ENCODE measurements around the gene PMF1. TPM values are rescaled to one million over a fixed set of nuclear protein-coding genes. Genes with fewer than 3 reads are reported as not detected.

The PMF1 gene
- total and polyA plus RNA-seq, 2 of the 13 experiments (the other 11 are each of a cell fraction or from before 2014, with no cell fraction given) = 72.5 to 89.0 TPM

GRCh38 chr1:156245451-156246232, 32.8 kb downstream of the PMF1 start (continued):
- no peak for TF ChIP-seq REST (IDR thresholded peaks at IDR 0.05; ENCODE audit: borderline replicate concordance in 1 of 2, low read depth in 1 of 2, low read length in 2 of 2)
- no peak for TF ChIP-seq CHD4 (IDR thresholded peaks at IDR 0.05; ENCODE audit: borderline replicate concordance, low read length)
- TF ChIP-seq SYNCRIP (IDR thresholded peaks at IDR 0.05; ENCODE audit: insufficient read depth, low read depth, low read length) = no peak
- no peak for TF ChIP-seq FOXK1 (CRISPR knock-in tag; IDR thresholded peaks at IDR 0.05; ENCODE audit: borderline replicate concordance, low read depth)
- TF ChIP-seq HIC2 (CRISPR knock-in tag; IDR thresholded peaks at IDR 0.05; ENCODE audit: low read depth) = no peak; the same call in 1 of the 2 replicates
- TF ChIP-seq RARG (CRISPR knock-in tag; IDR thresholded peaks at IDR 0.05; ENCODE audit: low read depth) = no peak
- no peak for TF ChIP-seq BRF2 (CRISPR knock-in tag; IDR thresholded peaks at IDR 0.05)
- TF ChIP-seq PCBP1 (IDR thresholded peaks at IDR 0.05; ENCODE audit: borderline replicate concordance, low read depth, low read length) = no peak
- no peak for TF ChIP-seq ZBTB49 (CRISPR knock-in tag; IDR thresholded peaks at IDR 0.05; ENCODE audit: borderline replicate concordance)
- peak; percentile 93 for TF ChIP-seq AKAP8 (CRISPR knock-in tag; IDR thresholded peaks at IDR 0.05)
- TF ChIP-seq ZSCAN20 (CRISPR knock-in tag; IDR thresholded peaks at IDR 0.05; ENCODE audit: borderline replicate concordance) = no peak
- TF ChIP-seq ZSCAN21 (CRISPR knock-in tag; IDR thresholded peaks at IDR 0.05; ENCODE audit: borderline replicate concordance) = no peak
- TF ChIP-seq MIER3 (CRISPR knock-in tag; IDR thresholded peaks at IDR 0.05; ENCODE audit: borderline replicate concordance) = no peak
- TF ChIP-seq RXRA (CRISPR knock-in tag; IDR thresholded peaks at IDR 0.05) = no peak
- TF ChIP-seq ZNF205 (CRISPR knock-in tag; IDR thresholded peaks at IDR 0.05) = no peak
- no peak for TF ChIP-seq BHLHE40 (IDR thresholded peaks at IDR 0.05; ENCODE audit: low read length)
- TF ChIP-seq HDAC6 (IDR thresholded peaks at IDR 0.05; ENCODE audit: low read depth, low read length) = no peak
- TF ChIP-seq KDM6A (CRISPR knock-in tag; IDR thresholded peaks at IDR 0.05; ENCODE audit: low read depth) = no peak
- peak; percentile 28; the same call in 1 of the 2 replicates for TF ChIP-seq GABPA (IDR thresholded peaks at IDR 0.05; ENCODE audit: low read depth, low read length)
- no peak for TF ChIP-seq GABPA (CRISPR knock-in tag; IDR thresholded peaks at IDR 0.05; ENCODE audit: low read depth)
- no peak for TF ChIP-seq RARA (CRISPR knock-in tag; IDR thresholded peaks at IDR 0.05)

Measured in HepG2 (cell line).